ENCODE data around the gene MUC15.

MUC15 gene

DNA sequence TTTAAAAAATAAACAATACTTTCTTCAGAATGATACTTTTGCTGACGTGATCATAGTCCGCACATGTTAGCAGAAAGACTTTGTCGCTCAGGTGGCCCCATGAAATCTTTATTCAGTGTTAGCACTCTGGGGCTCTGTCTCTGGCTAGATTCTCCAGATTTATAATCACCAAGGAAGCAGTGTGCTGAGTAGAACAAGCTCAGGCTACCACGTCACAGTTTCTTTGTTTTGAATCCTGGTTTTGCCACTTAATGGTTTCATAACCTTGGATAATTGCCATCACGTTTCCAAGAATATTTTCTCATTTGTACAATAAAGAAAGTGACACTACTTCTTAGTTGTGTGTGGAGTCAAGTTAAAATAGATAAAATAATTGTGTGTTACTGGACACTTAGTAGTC lies 3.9 kb upstream of the MUC15 start:
- FAIRE-seq (no peak), DNase-seq (ENCODE audit: low spot score) (no peak)

DNA sequence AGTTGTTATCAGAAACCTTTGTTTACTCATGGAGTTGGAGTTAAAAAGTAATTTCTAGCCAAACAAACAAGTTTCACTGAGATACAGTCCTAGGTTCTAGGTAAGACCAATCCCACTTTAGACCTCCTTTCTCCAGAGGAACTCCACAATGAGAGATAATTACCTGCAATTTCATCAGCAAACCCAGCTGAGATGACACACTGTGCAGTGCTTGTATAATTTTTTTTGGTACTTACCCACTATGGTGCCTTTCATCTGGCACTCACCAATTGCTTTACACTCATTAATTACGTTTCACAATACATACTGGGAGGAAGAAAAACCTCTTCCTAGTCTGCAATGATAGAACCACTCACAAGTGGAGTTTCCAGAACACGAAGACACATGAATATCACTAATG lies 1.8 kb upstream of the MUC15 start:
- DNase-seq (ENCODE audit: low spot score): no peak
- no peak for FAIRE-seq

DNA sequence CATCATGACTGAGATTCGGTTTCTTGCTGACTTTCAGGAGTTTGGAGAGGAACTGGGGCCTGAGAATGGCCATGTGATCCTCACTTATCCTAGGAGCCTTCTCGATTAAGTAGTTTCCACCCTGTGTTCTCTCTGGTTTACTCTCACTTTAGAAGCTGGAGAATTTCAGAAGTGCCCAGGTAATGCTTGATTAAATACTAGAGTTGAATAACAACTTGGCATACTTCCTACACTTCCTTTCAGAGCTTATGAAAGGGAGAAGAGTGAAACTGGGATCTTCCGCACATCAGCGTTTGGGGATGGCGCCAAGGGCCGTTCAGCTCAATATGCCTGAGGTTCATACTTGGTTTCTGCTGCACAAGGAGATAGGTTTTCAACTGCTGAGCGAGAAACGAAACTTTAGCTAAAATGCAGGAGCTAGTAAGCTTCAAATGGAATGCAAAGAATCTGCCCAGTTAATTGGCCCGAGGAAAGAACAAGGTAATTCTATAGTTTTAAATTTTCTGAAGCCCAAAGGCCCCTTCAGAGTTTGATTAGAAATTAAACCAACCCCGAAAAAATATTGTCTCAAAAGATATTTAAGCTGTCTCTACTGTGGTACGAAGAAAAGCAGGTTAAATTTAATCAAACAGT lies 823 bp upstream of the MUC15 start:
- FAIRE-seq: no peak
- no peak for DNase-seq (ENCODE audit: low spot score)

DNA sequence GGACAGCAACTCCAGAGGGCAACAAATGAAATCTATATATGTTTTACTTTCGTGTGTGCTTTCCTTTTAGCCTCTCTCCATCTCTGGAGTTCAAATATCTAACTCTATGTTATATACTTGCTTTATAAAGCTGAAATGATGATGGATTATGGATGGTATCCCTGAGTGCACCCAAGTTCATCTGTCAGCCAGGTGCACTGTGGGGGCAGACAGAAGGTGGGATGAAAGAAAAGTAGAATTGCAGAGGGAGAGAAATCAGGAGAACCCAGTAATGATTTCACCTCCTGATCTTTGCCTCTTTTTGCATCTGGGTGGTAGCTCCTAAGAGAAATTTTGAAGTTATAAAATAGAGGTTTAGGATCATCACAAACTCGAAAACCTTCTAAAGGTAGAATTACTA lies 2.4 kb downstream of the MUC15 start:
- FAIRE-seq (no peak), DNase-seq (ENCODE audit: low spot score) (no peak)

DNA sequence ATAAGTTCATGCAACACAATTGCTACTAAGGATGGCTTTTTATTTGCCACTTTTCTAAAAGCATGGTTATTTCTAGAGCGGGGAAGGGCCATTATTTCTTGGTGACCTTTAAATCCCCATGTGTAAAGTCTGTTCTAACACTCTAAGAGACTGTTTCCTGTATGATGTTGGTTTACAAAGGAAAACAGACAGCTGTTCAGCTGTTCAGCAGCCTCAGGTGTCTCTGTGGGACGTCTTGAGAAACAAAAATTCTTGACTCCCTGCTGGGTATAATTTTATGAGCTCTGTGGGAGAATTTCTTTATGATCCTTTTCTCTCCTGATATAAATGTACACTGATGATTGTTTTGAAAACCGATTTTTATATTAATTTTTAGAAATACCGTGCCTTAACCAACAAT lies 13.9 kb downstream of the MUC15 start:
- DNase-seq (ENCODE audit: low spot score): no peak
- FAIRE-seq: no peak

DNA sequence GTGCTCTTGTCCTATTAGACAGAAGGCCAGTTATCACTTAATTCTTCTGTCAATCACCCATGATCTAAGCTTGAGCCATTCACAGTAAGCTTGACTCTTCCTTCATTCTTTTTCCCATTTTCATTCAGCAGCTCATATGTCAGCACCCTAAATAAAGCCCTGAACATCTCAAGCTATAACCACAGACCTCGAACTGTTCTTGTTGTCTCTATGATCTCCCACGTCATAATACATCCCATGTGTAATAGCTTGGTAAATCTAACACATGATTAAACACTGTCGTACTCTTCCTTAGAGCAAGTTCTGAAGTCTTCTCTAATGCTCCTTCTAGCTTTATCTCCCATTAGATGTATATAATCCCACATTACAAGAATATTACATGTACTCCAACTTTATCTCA lies 14.4 kb downstream of the MUC15 start:
- FAIRE-seq: no peak
- no peak for DNase-seq (ENCODE audit: low spot score)

DNA sequence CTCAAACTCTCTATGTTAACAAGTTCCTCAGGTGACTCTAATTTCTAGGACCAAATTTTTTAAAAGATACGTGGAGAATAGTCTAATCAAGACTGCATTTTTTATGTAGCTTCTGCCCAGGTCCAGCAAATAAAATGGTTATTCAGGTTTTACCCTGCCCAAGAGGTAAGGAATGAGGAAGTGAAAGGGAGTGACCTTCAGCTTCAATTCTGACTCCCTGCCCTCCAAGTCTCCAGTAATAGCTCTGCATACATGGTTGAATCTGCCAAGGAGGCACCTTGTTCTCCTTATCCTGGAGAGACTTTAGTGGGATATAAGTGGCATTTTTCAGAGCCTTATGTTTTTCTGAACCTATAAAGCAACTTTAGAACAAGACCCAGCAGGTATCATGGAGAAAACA lies 15.5 kb downstream of the MUC15 start:
- FAIRE-seq: no peak
- no peak for DNase-seq (ENCODE audit: low spot score)

DNA sequence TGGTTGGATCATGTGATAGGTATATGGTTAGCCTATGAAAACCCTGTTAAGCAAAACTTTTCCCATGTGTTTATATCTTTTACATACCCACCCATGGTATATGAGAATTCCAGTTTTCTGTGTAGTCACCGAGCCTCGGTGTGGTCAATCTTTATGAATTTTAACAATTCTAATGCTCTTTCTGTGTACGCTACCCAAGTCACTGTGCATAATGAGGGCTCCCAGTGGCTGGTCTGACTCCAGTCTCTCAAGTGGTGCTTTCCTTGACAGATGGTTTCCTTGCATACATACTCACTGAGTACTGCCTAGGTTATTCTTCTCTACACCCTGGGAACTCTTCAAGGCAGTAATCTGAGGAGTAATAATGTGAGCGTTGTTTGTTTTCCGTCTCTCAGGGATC lies 17.6 kb downstream of the MUC15 start:
- no peak for DNase-seq (ENCODE audit: low spot score)
- FAIRE-seq: no peak

DNA sequence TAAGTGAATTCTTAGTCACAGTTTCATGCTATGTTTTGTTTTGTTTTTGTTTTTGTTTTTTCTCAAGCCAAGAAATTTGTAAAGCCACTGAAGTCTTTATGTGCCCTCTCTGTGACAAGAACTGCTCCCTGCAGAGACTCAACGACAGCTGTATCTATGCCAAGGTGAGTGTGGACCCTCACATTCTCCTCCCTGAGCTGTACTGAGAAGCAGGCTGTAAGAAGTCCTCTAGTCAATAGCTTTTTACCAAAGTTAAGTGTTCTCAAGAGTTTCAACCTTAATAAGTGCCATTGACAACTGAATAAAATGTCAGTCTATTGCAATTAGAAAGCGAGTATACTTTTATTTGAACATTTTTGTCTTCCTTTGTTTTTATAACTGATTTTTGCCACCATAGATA lies 18.9 kb downstream of the MUC15 start:
- no peak for DNase-seq (ENCODE audit: low spot score)
- FAIRE-seq: no peak

DNA sequence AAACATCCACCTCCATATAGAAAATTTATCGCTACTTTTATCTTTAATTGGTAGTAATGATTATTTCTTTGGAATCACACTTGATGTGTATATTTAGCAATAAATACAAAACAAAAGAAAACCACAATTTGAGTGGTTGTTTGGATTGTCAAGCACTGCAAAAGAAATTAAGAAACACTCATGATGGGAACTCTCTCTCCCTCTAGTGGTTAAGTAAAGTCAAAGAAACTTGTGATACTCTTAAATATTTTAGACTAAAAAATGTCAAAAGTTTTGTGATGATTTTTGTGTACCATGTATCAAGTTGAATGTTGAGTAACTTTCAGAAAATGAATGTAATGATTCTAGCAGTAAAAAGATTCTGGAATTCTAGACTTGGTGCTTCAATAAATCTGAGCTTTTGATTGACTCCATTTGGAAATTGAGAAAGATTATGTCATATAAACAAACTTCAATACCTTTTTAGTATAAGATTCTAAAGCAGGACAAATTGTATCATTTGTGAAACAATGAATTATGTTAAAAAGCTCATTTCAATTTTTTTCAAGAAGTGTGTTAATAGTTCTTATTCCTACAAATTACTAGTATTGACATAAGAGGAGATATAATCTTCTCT lies 20.8 kb downstream of the MUC15 start:
- FAIRE-seq: no peak
- no peak for DNase-seq (ENCODE audit: low spot score)

DNA sequence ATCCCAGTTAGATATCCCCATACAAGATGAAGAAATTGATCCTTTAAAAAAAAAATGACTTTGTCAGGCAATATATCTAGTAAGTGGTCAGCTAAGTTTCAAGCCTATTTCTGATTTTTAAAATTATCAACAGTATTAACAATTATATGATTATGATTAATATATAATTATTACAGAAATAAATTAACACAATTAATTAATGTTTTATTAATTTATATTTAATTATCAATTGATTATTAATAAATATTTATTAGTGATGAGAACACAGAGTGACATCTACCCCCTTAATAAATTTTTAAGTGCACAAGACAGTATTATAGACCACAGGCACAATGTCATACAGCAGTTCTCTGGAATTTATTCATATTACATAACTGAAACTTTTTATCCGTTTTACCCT lies 22.0 kb downstream of the MUC15 start:
- FAIRE-seq (no peak), DNase-seq (ENCODE audit: low spot score) (no peak)

DNA sequence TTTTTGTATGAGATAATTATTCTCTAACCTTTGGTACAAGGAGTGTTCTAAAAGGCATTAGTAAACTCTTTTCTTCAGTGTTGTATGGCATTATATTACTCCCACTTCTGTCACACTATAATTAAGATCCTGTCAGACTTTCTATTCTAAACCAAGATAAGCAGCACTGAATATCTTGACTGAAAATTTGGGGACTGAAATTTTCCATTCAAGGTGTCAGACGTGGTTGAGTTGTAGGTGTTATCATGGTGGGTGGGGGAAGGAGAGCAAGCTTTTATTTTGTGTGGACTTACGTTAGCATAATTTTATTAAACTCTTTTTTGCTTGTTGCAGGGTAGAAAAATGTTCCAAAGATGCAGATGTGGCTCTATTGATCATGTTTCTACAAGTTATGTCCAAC lies 22.9 kb downstream of the MUC15 start:
- FAIRE-seq: no peak
- no peak for DNase-seq (ENCODE audit: low spot score)

DNA sequence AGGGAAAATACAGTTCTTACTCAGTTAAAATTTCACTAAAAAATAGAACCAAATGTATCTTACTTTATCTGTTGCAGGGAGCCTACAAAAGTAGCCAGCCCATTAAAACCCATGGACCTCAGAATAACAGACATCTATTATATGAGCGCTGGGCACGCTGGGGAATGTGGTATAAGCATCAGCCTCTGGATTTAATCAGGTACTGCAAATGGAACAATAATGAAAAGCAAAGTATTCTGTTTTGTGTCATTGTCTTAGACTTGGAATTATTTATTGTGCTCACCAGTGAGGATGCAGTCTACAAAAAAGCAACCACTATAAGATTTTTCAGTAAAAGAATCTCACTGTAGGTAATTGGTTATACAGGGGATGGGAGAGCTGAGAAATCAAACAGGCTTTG lies 30.2 kb downstream of the MUC15 start:
- DNase-seq (ENCODE audit: low spot score) (no peak), FAIRE-seq (no peak)

DNA sequence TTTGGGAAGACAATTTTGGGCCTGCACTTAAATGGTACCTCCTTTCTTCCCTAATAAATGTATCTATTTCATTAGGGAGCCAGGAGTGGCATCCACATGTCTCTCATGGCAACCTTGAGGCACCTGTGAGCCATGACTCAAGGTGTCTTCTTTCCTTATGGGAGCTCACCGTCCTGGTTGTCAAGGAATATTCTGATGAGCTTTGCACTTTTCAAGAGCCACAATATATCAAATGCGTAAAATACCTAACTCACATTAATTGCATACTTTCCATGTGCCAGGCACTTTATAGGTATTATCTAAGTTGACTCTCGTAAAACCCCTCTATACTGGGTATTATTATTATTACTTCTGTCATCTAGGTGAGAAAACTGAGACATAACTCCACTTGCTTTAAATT lies 32.5 kb downstream of the MUC15 start:
- no peak for DNase-seq (ENCODE audit: low spot score)
- no peak for FAIRE-seq

DNA sequence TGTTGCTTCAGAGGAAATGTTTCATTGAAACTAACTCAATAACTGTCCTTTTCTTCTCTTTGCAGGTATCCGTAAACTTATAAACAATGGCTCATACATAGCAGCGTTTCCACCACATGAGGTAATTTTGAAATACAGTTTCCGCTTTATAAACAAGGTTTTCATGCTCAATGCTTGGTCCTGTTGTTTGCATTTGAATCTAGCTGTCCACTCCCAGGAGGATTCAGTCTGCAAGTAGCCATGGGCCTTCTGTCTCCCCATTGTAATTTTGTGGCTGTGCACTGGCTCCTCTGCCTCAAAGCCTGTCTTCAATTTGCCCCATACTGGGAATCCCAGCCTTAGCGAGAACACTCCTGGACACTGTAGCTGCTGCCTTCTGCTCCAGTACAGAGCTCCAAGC lies 34.7 kb downstream of the MUC15 start:
- DNase-seq (ENCODE audit: low spot score): no peak
- no peak for FAIRE-seq

DNA sequence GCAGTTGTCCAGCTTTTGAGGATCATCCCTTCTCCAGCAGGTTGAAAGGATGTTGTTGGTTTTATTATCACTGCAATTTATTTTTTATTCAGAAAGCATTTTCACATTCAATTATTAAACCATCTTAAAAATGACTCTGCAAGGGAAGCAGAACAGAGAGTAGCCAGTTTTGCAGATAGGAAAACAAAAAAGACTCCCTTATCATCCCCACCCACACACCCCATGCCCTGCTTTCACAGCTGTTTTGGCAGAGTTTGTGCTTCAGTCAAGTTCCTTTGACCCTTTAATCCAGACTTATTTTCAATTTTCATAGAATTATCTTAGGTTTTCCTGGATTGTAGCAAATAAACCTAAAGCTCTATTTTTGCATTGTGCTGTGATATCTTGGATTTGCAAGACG lies 44.4 kb downstream of the MUC15 start:
- DNase-seq (ENCODE audit: low spot score): no peak
- no peak for FAIRE-seq

DNA sequence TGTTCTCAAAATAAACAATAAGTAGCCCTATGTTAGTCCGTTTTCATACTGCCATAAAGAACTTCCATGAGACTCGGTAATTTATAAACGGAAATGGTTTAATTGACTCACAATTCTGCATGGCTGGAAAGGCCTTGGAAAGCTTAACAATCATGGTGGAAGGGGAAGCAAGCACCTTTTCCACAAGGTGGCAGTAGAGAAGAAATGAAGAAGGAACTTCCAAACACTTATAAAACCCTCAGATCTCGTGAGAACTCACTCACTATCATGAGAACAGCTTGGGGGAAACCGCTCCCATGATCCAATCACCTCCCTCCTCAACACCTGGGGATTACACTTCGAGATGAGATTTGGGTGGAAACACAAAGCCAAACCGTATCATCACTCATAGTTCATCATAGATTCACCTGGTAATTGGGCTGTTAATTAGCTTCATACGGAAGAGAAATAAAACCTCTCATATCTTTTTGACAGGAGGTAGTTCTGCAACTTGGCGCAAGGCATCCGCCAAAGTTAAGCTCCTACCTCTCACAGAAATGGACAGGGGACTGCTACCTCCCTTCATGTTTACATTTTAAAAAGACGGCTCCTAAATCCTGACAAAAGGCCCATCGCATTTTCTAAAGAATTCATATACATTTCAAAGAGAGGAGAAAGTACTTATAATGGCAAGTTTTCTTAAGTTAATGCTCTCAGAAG lies 49.0 kb downstream of the MUC15 start:
- no peak for FAIRE-seq
- DNase-seq (ENCODE audit: low spot score): no peak

DNA sequence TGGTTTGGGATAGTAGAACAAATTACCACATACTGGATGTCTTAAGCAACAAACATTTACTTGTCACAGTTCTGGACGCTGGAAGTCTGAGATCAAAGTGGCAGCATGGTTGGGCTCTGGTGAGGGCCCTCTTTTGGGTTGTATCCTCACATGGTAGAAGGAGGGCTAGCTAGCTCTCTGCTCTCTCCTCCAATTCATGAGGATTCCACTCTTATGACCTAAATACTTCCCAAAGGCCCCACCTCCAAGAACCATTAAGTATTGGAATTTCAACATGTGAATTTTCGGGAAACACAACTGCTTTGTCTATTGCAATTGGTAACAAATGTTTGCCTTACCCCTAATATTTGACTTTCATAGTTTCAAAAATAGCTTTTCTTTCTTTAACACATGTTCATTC lies 52.6 kb downstream of the MUC15 start:
- DNase-seq (ENCODE audit: low spot score) (no peak), FAIRE-seq (no peak)

DNA sequence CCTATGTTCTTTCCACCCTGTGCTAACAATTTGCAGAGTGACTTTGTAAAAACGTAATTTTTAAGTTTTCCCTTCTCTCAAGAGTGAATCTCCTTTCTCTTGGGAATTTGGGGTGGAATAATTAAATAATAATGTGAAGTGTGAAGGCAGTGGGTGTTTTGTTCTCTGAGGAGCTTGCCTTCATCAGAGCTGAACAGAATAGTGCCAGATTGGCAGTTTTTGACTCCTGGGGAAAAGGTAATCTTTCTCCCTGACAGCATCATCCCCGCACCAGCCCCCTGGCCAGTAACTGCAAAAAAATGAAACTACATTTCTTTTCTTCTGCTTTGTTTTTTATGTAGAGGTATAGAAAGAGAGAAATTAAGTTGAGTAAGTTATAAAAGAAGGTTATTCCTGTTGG lies 59.9 kb downstream of the MUC15 start:
- DNase-seq (ENCODE audit: low spot score): no peak
- FAIRE-seq: no peak

DNA sequence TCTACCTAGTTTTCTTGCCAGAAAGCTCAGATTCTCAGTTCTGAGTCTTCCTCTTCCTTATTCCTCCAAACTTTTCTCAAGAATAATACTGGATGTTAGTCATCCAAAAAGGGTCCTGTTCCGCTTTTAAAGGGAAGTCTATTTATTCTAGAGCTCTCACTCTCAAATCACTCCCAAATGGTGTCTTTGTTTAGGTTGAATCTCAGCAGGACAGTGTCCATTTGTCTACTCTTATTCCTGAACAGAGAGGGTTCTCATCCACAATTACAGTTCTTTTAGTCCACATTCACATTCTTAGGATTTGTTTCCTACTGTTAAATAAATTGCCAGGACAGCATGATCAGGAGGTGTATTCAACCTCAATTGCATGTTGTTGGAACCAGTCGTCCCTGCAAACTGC lies 61.3 kb downstream of the MUC15 start:
- FAIRE-seq: no peak
- no peak for DNase-seq (ENCODE audit: low spot score)

DNA sequence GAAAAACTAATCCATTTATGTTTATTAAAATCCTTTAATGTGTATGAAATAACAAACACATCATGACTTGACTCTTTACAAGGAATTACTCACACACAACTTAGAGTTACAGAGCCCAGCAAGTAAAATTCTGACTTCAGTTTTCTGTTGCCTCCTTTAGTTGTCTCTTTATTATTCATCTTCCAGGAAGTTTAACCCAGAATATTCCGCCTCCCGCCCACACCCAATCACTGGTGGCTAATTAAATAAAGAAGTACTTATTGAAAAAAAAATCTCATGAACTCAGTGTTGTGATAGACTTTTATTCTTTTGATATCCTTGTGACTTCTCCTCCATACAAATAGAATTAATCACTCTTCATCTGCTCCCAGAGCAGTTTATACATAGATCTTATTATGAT lies 61.9 kb downstream of the MUC15 start:
- DNase-seq (ENCODE audit: low spot score) (no peak), FAIRE-seq (no peak)
